CD4-positive, CD25-positive, alpha-beta regulatory T cell (primary cell): ENCODE data around the gene CIAO3. TPM values are rescaled to one million over a fixed set of nuclear protein-coding genes. Genes with fewer than 3 reads are reported as not detected.
A peak's percentile ranks its signal among the peaks of the same experiment; 100 is the strongest.

Experiments used
- ATAC-seq, 2 donors: fragments of 150-1000 bp; cut with Tn5 transposase; one replicate each; pipeline ENCODE4 v1.10.0; 2021; ENCODE audit warnings: low read depth in 2 of 2, moderate number of reproducible peaks in 2 of 2, moderate library complexity in 1 of 2
- DNase-seq, 3 donors: peaks; one replicate each; pipeline versions ENCODE4 v3.0.0 to v3.0.0-alpha.2; 2012 to 2022; ENCODE audit warnings: mixed read lengths in 1 of 3
- H3K27ac ChIP-seq: one replicate; pipeline ENCODE4 v1.7.0; 2013; ENCODE audit warnings: mild to moderate bottlenecking, low read length; ENCODE audit not compliant: insufficient read depth, poor library complexity, severe bottlenecking
- H3K27me3 ChIP-seq: one replicate; pipeline ENCODE4 v1.7.0; 2013; ENCODE audit warnings: low read length; ENCODE audit not compliant: control insufficient read depth, insufficient read depth
- H3K36me3 ChIP-seq: one replicate; pipeline ENCODE4 v1.7.0; 2013; ENCODE audit warnings: mild to moderate bottlenecking, low read length, moderate library complexity; ENCODE audit not compliant: control insufficient read depth, insufficient read depth
- H3K4me1 ChIP-seq: 2 replicates; pipeline ENCODE4 v1.7.0; 2013; ENCODE audit warnings: mild to moderate bottlenecking, low read length; ENCODE audit not compliant: insufficient read depth, control insufficient read depth, poor library complexity, severe bottlenecking
- H3K4me3 ChIP-seq: one replicate; pipeline ENCODE4 v1.7.0; 2013; ENCODE audit warnings: low read depth, mild to moderate bottlenecking, low read length, moderate library complexity
- H3K9me3 ChIP-seq, 2 experiments: 1 replicate in 1 of 2; 2 replicates in 1 of 2; pipeline ENCODE4 v1.7.0; 2013; ENCODE audit warnings: low read length in 2 of 2, mild to moderate bottlenecking in 1 of 2, moderate library complexity in 1 of 2; ENCODE audit not compliant: control insufficient read depth in 2 of 2
- H3K27ac Mint-ChIP-seq, 3 donors: one replicate each; pipeline ENCODE4 v1.8.0; 2020 to 2022; ENCODE audit warnings: mild to moderate bottlenecking in 3 of 3, mixed read lengths in 3 of 3, moderate library complexity in 2 of 3
- H3K27me3 Mint-ChIP-seq: one replicate; pipeline ENCODE4 v1.8.0; 2022; ENCODE audit warnings: mild to moderate bottlenecking, mixed read lengths
- H3K36me3 Mint-ChIP-seq: one replicate; pipeline ENCODE4 v1.8.0; 2020; ENCODE audit warnings: mixed read lengths
- H3K4me1 Mint-ChIP-seq, 4 donors: one replicate each; pipeline ENCODE4 v1.8.0; 2020 to 2022; ENCODE audit warnings: mixed read lengths in 4 of 4, mild to moderate bottlenecking in 1 of 4
- H3K4me3 Mint-ChIP-seq, 4 donors: one replicate each; pipeline ENCODE4 v1.8.0; 2020 to 2022; ENCODE audit warnings: mild to moderate bottlenecking in 4 of 4, mixed read lengths in 4 of 4, moderate library complexity in 3 of 4
- H3K9me3 Mint-ChIP-seq, 7 donors: one replicate each; pipeline ENCODE4 v1.8.0; 2020 to 2022; ENCODE audit warnings: mixed read lengths in 7 of 7, mild to moderate bottlenecking in 3 of 7, moderate library complexity in 2 of 7
- polyA plus RNA-seq, 4 donors: library from polyadenylated mRNA; unstranded; fragments of 300-500 nt; fragmentation: Illumina TruSeq; gene quantifications; one replicate each; pipeline ENCODE4 v1.2.3, GENCODE V29; 2021
- total RNA-seq: library from RNA; stranded (reverse); gene quantifications from one replicate; pipeline ENCODE4 v1.2.3, GENCODE V29; 2022

Gene CIAO3
- total and polyA plus RNA-seq, 5 donors from 2014 or later = 17.2 to 42.6 (median 20.3) TPM

- no peaks in the 10 kb centered on the region for H3K27me3 Mint-ChIP-seq
- ATAC-seq (no peak), DNase-seq (peak; percentile 62 to 69 (median 69))
- no peak overlapping the region for H3K27ac Mint-ChIP-seq
- Histone ChIP-seq H3K36me3 (peaks cover 7% of the 10 kb centered on the region), H3K27ac (no peak overlapping the region), H3K27me3 (no peaks in the 10 kb centered on the region), H3K4me1 (peaks cover 29% of the 10 kb centered on the region), H3K4me3 (no peak overlapping the region), H3K9me3 (no peaks in the 10 kb centered on the region)
- no peaks in the 10 kb centered on the region for H3K36me3 Mint-ChIP-seq
- peak overlapping the region; percentile 72 to 84 (median 77) for H3K4me3 Mint-ChIP-seq
- no peaks in the 10 kb centered on the region for H3K9me3 Mint-ChIP-seq
- H3K4me1 Mint-ChIP-seq = peaks cover 0 to 13% (median 0%) of the 10 kb centered on the region in 4 donors
Observed at GRCh38 chr16:785563-786535, 45.1 kb upstream of the CIAO3 start.

DNA sequence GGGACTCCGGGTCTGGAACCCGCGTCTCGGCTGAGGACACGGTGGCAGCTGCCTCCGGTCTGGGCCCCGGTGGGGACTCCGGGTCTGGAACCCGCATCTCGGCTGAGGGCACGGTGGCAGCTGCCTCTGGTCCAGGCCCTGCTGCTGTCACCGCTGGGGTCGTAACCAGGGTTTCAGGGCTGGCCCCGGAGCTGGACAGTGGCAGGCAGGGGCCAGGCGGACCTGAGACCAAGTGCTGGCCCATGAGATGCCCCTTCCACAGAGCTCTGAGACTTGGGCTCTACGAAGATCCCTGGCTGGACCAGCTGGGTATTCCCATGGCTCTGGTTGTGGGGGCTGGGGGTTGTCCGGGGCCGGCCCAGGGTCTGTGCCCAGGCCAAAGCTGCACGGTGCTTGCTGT, 43.6 kb upstream of the CIAO3 start:
- no peak overlapping the region for H3K27ac Mint-ChIP-seq

GRCh38 chr16:783404-784161, 42.8 kb upstream of the CIAO3 start:
- H3K27me3 Mint-ChIP-seq = no peaks in the 10 kb centered on the region
- Histone ChIP-seq H3K27ac (no peak overlapping the region), H3K9me3 (no peaks in the 10 kb centered on the region), H3K4me3 (no peak overlapping the region), H3K27me3 (no peaks in the 10 kb centered on the region), H3K4me1 (peaks cover 21% of the 10 kb centered on the region), H3K36me3 (peaks cover 7% of the 10 kb centered on the region)
- DNase-seq = no peak
- H3K36me3 Mint-ChIP-seq = no peaks in the 10 kb centered on the region
- H3K27ac Mint-ChIP-seq = no peak overlapping the region
- ATAC-seq = no peak
- H3K9me3 Mint-ChIP-seq = peaks cover 0 to 2% (median 0%) of the 10 kb centered on the region in 7 donors
- H3K4me3 Mint-ChIP-seq = peak overlapping the region in 1 of 4 donors; percentile 47
- peaks cover 0 to 13% (median 0%) of the 10 kb centered on the region in 4 donors for H3K4me1 Mint-ChIP-seq

More for the DNA sequence above, 43.6 kb upstream of the CIAO3 start:
- Histone ChIP-seq H3K4me1 (peaks cover 29% of the 10 kb centered on the region), H3K27ac (no peak overlapping the region), H3K9me3 (no peaks in the 10 kb centered on the region), H3K27me3 (no peaks in the 10 kb centered on the region), H3K4me3 (no peak overlapping the region), H3K36me3 (peaks cover 7% of the 10 kb centered on the region)
- H3K27me3 Mint-ChIP-seq = no peaks in the 10 kb centered on the region
- no peak for ATAC-seq
- H3K4me3 Mint-ChIP-seq = peak overlapping the region in 1 of 4 donors; percentile 61
- H3K9me3 Mint-ChIP-seq = peaks cover 0 to 2% (median 0%) of the 10 kb centered on the region in 7 donors
- H3K36me3 Mint-ChIP-seq = no peaks in the 10 kb centered on the region
- DNase-seq = no peak
- peaks cover 0 to 13% (median 0%) of the 10 kb centered on the region in 4 donors for H3K4me1 Mint-ChIP-seq

GRCh38 chr16:782766-783403, 42.1 kb upstream of the CIAO3 start:
- H3K27me3 Mint-ChIP-seq = no peaks in the 10 kb centered on the region
- H3K4me3 Mint-ChIP-seq = no peak overlapping the region
- peaks cover 0 to 2% (median 0%) of the 10 kb centered on the region in 7 donors for H3K9me3 Mint-ChIP-seq
- Histone ChIP-seq H3K27ac (no peak overlapping the region), H3K9me3 (no peaks in the 10 kb centered on the region), H3K36me3 (peaks cover 7% of the 10 kb centered on the region), H3K4me1 (peaks cover 18% of the 10 kb centered on the region), H3K27me3 (no peaks in the 10 kb centered on the region), H3K4me3 (no peak overlapping the region)
- DNase-seq (no peak), ATAC-seq (no peak)
- H3K27ac Mint-ChIP-seq = no peak overlapping the region
- H3K4me1 Mint-ChIP-seq = peaks cover 0 to 13% (median 0%) of the 10 kb centered on the region in 4 donors
- H3K36me3 Mint-ChIP-seq = no peaks in the 10 kb centered on the region

- no peaks in the 10 kb centered on the region for H3K27me3 ChIP-seq
- H3K4me3 ChIP-seq = no peak overlapping the region
- Mint-ChIP-seq H3K4me1 (peaks cover 0 to 9% (median 0%) of the 10 kb centered on the region in 4 donors), H3K27ac (no peak overlapping the region), H3K9me3 (peaks cover 0 to 2% (median 0%) of the 10 kb centered on the region in 7 donors), H3K4me3 (no peak overlapping the region), H3K27me3 (no peaks in the 10 kb centered on the region), H3K36me3 (no peaks in the 10 kb centered on the region)
- ATAC-seq (no peak), DNase-seq (no peak)
- no peak overlapping the region for H3K27ac ChIP-seq
- peaks cover 7% of the 10 kb centered on the region for H3K36me3 ChIP-seq
- peaks cover 12% of the 10 kb centered on the region for H3K4me1 ChIP-seq
- no peaks in the 10 kb centered on the region for H3K9me3 ChIP-seq
Observed at GRCh38 chr16:782258-782657, 41.5 kb upstream of the CIAO3 start.

DNA sequence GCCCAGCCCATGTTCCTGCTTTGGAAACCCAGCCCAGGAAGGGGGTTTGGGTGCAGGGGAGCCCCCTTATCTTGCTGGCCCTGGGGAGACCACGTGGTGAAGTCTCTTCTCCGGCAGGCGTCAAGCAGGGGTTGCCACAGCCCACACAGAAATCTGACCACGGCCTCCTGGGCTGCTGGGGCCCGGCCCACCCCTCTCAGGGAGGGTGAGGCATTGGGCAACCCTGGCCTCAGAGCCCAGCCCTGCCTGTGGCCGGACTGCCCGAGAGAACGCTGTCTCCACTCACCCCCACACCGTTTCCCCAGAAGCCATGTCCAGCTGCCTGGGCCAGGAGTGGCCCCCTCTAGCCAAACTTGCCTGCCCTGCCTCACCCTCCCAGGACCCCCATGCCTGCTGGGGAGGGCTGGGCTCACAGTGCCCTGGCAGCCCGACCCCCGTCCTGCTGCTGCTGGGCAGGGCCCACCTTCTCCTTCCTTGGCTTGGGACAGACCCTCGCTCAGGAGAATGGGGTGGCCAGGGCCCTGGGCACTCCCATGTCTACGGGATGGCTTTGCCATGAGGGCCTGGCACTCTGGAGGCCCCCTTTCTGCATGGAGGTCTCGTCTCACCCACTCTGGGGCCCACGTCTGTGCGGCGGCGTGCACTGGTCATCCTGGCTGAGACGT, 40.7 kb upstream of the CIAO3 start:
- peaks cover 0 to 4% (median 0%) of the 10 kb centered on the region in 4 donors for H3K4me1 Mint-ChIP-seq
- ATAC-seq (no peak), DNase-seq (no peak)
- no peaks in the 10 kb centered on the region for H3K27me3 Mint-ChIP-seq
- Histone ChIP-seq H3K9me3 (no peaks in the 10 kb centered on the region), H3K27ac (no peak overlapping the region), H3K4me3 (no peak overlapping the region), H3K27me3 (no peaks in the 10 kb centered on the region), H3K4me1 (peaks cover 6% of the 10 kb centered on the region), H3K36me3 (peaks cover 5% of the 10 kb centered on the region)
- H3K4me3 Mint-ChIP-seq = no peak overlapping the region
- H3K27ac Mint-ChIP-seq = no peak overlapping the region
- peaks cover 0 to 2% (median 0%) of the 10 kb centered on the region in 7 donors for H3K9me3 Mint-ChIP-seq
- H3K36me3 Mint-ChIP-seq = no peaks in the 10 kb centered on the region

GRCh38 chr16:780296-780695, 39.5 kb upstream of the CIAO3 start:
- Mint-ChIP-seq H3K27ac (no peak overlapping the region), H3K9me3 (peaks cover 0 to 2% (median 0%) of the 10 kb centered on the region in 7 donors), H3K4me3 (no peak overlapping the region), H3K36me3 (no peaks in the 10 kb centered on the region), H3K27me3 (no peaks in the 10 kb centered on the region), H3K4me1 (peaks cover 0 to 2% (median 0%) of the 10 kb centered on the region in 4 donors)
- H3K4me1 ChIP-seq = peaks cover 2% of the 10 kb centered on the region
- ATAC-seq (no peak), DNase-seq (no peak)
- no peaks in the 10 kb centered on the region for H3K36me3 ChIP-seq
- H3K27me3 ChIP-seq = no peaks in the 10 kb centered on the region
- no peak overlapping the region for H3K27ac ChIP-seq
- no peaks in the 10 kb centered on the region for H3K9me3 ChIP-seq
- H3K4me3 ChIP-seq = no peak overlapping the region
